Measurements from ENCODE around the gene PRL. TPM values are rescaled to one million over a fixed set of nuclear protein-coding genes. Genes with fewer than 3 reads are reported as not detected.

The PRL gene
- total RNA-seq, 1 experiment from 2014 or later = not detected

GRCh38 chr6:22300273-22300998 is 3.6 kb upstream of the PRL start:
- WGBS (ENCODE audit: extremely low coverage, insufficient read length, low lambda C conversion rate) = no CpG with 5 or more reads among the region's 4 CpGs
- no peak overlapping the region for H3K27ac Mint-ChIP-seq

More at GRCh38 chr6:22300273-22300998, 3.6 kb upstream of the PRL start:
- no peaks in the 10 kb centered on the region for H3K27me3 ChIP-seq (ENCODE audit: insufficient read depth, low read length)
- no peaks in the 10 kb centered on the region for H3K79me2 ChIP-seq (ENCODE audit: insufficient read depth, low read length)
- Mint-ChIP-seq H3K9me3 (no peaks in the 10 kb centered on the region), H3K4me1 (no peaks in the 10 kb centered on the region), H3K27me3 (ENCODE audit: low read depth) (no peaks in the 10 kb centered on the region), H3K4me3 (no peak overlapping the region), H3K36me3 (ENCODE audit: insufficient read depth in 1 of 3, low read depth in 3 of 3) (no peaks in the 10 kb centered on the region)
- no peak overlapping the region for H3K18ac ChIP-seq (ENCODE audit: insufficient read length, low read depth, low read length)
- no peak overlapping the region for H2BK5ac ChIP-seq (ENCODE audit: insufficient read length, low read length)
- H4K5ac ChIP-seq (ENCODE audit: insufficient read length, low read depth, low read length) = no peak overlapping the region
- no peak overlapping the region for H2BK20ac ChIP-seq (ENCODE audit: low read depth, low read length, poor library complexity, severe bottlenecking)
- H4K8ac ChIP-seq (replicated peaks; ENCODE audit: insufficient read length, low read depth, low read length) = no peak overlapping the region
- no peak for DNase-seq
- H3K9ac ChIP-seq (ENCODE audit: extremely low read depth, insufficient read length, low read length) = no peak overlapping the region
- no peak overlapping the region for H3K27ac ChIP-seq (ENCODE audit: insufficient read length, low read depth, low read length)
- H2BK12ac ChIP-seq (ENCODE audit: insufficient read length, low read depth, low read length) = no peak overlapping the region
- no peak for TF ChIP-seq CTCF (conservative IDR thresholded peaks at IDR 0.05)
- H3K4me1 ChIP-seq (ENCODE audit: insufficient read depth, low read length) = no peaks in the 10 kb centered on the region
- H3K14ac ChIP-seq (ENCODE audit: insufficient read depth, low read length) = no peak overlapping the region
- H4K91ac ChIP-seq (ENCODE audit: insufficient read length, low read depth, low read length) = no peak overlapping the region
- no peak overlapping the region for H2AFZ ChIP-seq (ENCODE audit: low read length)
- H3K4ac ChIP-seq (ENCODE audit: low read depth, low read length) = no peak overlapping the region
- no peak overlapping the region for H2BK120ac ChIP-seq (ENCODE audit: low read depth, low read length, poor library complexity, severe bottlenecking)
- H2BK15ac ChIP-seq (ENCODE audit: low read depth, low read length) = no peak overlapping the region
- H3K9me3 ChIP-seq (ENCODE audit: control insufficient read depth, low read depth, low read length) = no peaks in the 10 kb centered on the region
- H3T11ph ChIP-seq (ENCODE audit: low read length) = no peak overlapping the region
- H3K79me1 ChIP-seq (ENCODE audit: insufficient read depth, low read depth, low read length, poor library complexity, severe bottlenecking) = no peaks in the 10 kb centered on the region
- no peak overlapping the region for H3K23ac ChIP-seq (ENCODE audit: insufficient read length, low read depth, low read length)
- no peak overlapping the region for H2AK5ac ChIP-seq (ENCODE audit: insufficient read length, low read length)
- H3K4me2 ChIP-seq (ENCODE audit: insufficient read depth, insufficient read length, low read length) = no peak overlapping the region
- H3K23me2 ChIP-seq (ENCODE audit: insufficient read length, low read depth, low read length, poor library complexity, severe bottlenecking) = no peaks in the 10 kb centered on the region
- no peak overlapping the region for H3K56ac ChIP-seq (ENCODE audit: insufficient read length, low read depth, low read length)
- H4K20me1 ChIP-seq (ENCODE audit: control insufficient read depth, insufficient read depth, insufficient read length) = no peaks in the 10 kb centered on the region

Measured in H9 (cell line).